OCI-LY7 (cell line): Measurements from ENCODE around the gene SRGAP2C.
"Not testable (repeated sequence)": the region's sequence is repeated elsewhere in the genome, so short reads cannot be mapped to it uniquely, and the experiment has no call there.

Experiments
- CTCF ChIP-seq: fragments of 200-600 bp; sonication (generic); conservative IDR thresholded peaks from 2 replicates; pipeline ENCODE4 v1.5.1; 2014; ENCODE audit warnings: mild to moderate bottlenecking, antibody characterized with exemption, low read length, moderate library complexity, mixed read lengths
- EZH2phosphoT487 ChIP-seq: fragments of 200-600 bp; sonication (generic); IDR thresholded peaks from 2 replicates; pipeline ENCODE4 v1.6.1; 2018; ENCODE audit warnings: low read depth, borderline replicate concordance, mild to moderate bottlenecking, mixed run types, antibody characterized with exemption, low read length, moderate library complexity, mixed read lengths

- TF ChIP-seq CTCF, EZH2phosphoT487: not testable (repeated sequence)
Measured at GRCh38 chr1:121355711-121356420, 171.1 kb downstream of the SRGAP2C start.
